ENCODE data around the gene IHH.
A peak's percentile ranks its signal among the peaks of the same experiment; 100 is the strongest.

The IHH gene

DNA sequence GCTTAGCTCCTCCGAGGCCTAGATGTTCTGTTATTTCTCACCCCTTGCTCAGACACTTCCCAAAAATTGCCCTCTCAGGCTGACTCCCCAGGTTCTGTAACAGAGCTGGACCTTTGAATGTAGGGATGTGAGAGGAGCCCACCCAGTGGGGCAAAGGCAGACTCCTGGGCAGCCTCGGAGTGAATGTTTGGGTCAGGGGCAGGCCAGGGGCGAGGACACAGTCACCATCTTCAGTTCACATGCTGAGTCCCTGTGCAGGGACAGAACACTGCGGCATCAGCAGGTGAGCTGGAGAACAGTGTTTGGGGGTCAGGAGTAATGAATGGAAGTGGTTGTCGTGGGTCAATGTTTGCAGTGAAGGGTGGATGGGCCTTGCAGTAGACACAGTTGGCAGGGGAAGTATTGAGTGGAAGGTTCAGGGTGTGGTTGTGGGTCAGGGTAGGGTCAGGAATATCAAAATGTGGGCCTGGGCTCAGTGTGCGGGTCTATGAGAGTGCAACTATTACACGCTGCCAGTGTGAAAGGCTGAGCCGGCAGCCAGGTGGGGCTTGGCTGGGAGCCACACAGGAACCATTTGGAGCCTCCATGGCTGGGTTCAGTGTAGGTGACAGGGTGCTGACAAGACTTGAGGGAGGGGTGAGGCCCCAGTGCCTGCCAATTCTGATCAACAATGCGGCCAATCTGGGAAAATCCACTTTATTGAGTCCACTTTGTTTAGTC is 4.4 kb downstream of the IHH start:
- Histone ChIP-seq H3K36me3 (replicated peaks in 1 of 2; ENCODE audit: control insufficient read depth in 2 of 2, insufficient read depth in 2 of 2, low read length in 2 of 2) (no peaks in the 10 kb centered on the region), H4K91ac (ENCODE audit: low read depth, low read length, poor library complexity) (no peak overlapping the region), H3K18ac (ENCODE audit: low read length) (no peak overlapping the region), H3K4me3 (ENCODE audit: low read length in 2 of 2) (no peak overlapping the region), H4K8ac (ENCODE audit: low read depth, low read length) (no peak overlapping the region), H3K27ac (replicated peaks; ENCODE audit: low read length) (no peak overlapping the region), H3K9ac (ENCODE audit: low read depth, low read length, poor library complexity) (no peak overlapping the region), H3K4me2 (ENCODE audit: insufficient read depth, low read length, poor library complexity, severe bottlenecking) (no peak overlapping the region), H2BK12ac (ENCODE audit: low read length) (no peak overlapping the region), H2AFZ (ENCODE audit: low read length) (no peak overlapping the region), H3K4ac (ENCODE audit: low read length) (no peak overlapping the region), H3K79me1 (ENCODE audit: low read depth, low read length) (no peaks in the 10 kb centered on the region), H3K27me3 (ENCODE audit: control insufficient read depth in 3 of 3, insufficient read depth in 3 of 3, low read depth in 1 of 3, low read length in 3 of 3) (peaks cover 40 to 95% (median 73%) of the 10 kb centered on the region in 3 experiments), H3K23ac (ENCODE audit: low read depth, low read length, poor library complexity) (peak overlapping the region; percentile 2), H3K14ac (ENCODE audit: low read length) (no peak overlapping the region), H2BK15ac (ENCODE audit: low read length) (no peak overlapping the region), H2AK5ac (ENCODE audit: low read depth, low read length) (no peak overlapping the region), H3K9me3 (replicated peaks in 1 of 2; ENCODE audit: control insufficient read depth in 2 of 2, insufficient read depth in 1 of 2, low read depth in 1 of 2, low read length in 2 of 2) (peaks cover 0 to 4% of the 10 kb centered on the region in 2 donors), H2BK5ac (ENCODE audit: low read length) (no peak overlapping the region), H3K4me1 (ENCODE audit: control insufficient read depth in 2 of 2, insufficient read depth in 1 of 2, low read depth in 1 of 2, low read length in 2 of 2) (peaks cover 2 to 12% of the 10 kb centered on the region in 2 donors), H2BK120ac (ENCODE audit: low read depth, low read length) (peak overlapping the region; percentile 82)
- DNase-seq (ENCODE audit: low spot score), result no peak
- no CpG with 5 or more reads among the region's 9 CpGs for WGBS, 2 donors (ENCODE audit: extremely low coverage in 2 of 2, insufficient read length in 2 of 2, insufficient replicate concordance in 1 of 2)

DNA sequence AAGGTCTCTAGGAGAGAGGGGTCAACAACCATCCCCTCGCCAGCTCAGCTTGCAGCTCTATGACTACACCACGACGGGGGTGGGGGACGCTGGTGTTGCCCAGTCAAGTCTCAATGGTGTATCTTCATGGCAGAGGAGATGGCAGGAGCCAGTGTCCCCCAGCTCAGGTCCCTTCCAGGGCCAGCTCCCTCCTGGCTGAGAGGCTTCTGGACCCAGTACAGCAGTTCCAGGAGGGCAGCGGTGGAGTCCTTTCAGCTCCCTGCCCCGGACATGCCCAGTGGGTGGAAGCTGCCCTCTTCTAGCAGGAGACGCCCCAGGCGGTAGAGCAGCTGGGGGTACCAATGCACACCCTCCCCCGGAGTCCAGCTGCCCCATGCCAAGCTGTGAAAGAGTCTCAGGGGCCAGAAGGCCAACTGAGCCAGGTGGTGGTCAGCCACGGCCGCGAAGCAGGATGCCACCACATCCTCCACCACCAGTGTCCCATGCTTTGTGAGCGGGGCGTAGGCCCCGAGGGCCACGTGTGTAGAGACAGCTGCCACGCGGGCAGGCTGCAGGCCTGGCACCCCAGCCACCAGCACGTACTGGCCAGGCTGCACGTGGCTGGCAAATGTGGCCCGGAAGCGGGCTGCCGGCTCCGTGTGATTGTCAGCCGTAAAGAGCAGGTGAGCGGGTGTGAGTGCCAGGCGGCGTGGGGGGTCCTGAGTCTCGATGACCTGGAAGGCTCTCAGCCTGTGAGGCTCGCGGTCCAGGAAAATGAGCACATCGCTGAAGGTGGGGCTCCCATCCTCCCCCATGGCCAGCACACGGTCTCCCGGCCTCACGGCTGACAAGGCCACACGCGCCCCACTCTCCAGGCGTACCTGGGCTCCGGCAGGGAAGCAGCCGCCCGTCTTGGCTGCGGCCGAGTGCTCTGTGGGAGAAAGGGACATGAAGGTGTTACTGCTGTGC is 5.5 kb downstream of the IHH start:
- Histone ChIP-seq H3K4me2 (ENCODE audit: insufficient read depth, low read length, poor library complexity, severe bottlenecking) (no peak overlapping the region), H3K4me3 (ENCODE audit: low read length in 2 of 2) (no peak overlapping the region), H2BK15ac (ENCODE audit: low read length) (no peak overlapping the region), H3K4me1 (ENCODE audit: control insufficient read depth in 2 of 2, insufficient read depth in 1 of 2, low read depth in 1 of 2, low read length in 2 of 2) (peaks cover 2 to 10% of the 10 kb centered on the region in 2 donors), H4K8ac (ENCODE audit: low read depth, low read length) (no peak overlapping the region), H4K91ac (ENCODE audit: low read depth, low read length, poor library complexity) (no peak overlapping the region), H2BK5ac (ENCODE audit: low read length) (no peak overlapping the region), H2BK12ac (ENCODE audit: low read length) (no peak overlapping the region), H3K27me3 (ENCODE audit: control insufficient read depth in 3 of 3, insufficient read depth in 3 of 3, low read depth in 1 of 3, low read length in 3 of 3) (peaks cover 33 to 96% (median 62%) of the 10 kb centered on the region in 3 experiments), H2BK120ac (ENCODE audit: low read depth, low read length) (no peak overlapping the region), H2AFZ (ENCODE audit: low read length) (no peak overlapping the region), H3K23ac (ENCODE audit: low read depth, low read length, poor library complexity) (peak overlapping the region; percentile 35), H3K36me3 (replicated peaks in 1 of 2; ENCODE audit: control insufficient read depth in 2 of 2, insufficient read depth in 2 of 2, low read length in 2 of 2) (no peaks in the 10 kb centered on the region), H3K4ac (ENCODE audit: low read length) (no peak overlapping the region), H3K9me3 (replicated peaks in 1 of 2; ENCODE audit: control insufficient read depth in 2 of 2, insufficient read depth in 1 of 2, low read depth in 1 of 2, low read length in 2 of 2) (peaks cover 0 to 4% of the 10 kb centered on the region in 2 donors), H3K79me1 (ENCODE audit: low read depth, low read length) (no peaks in the 10 kb centered on the region), H3K9ac (ENCODE audit: low read depth, low read length, poor library complexity) (no peak overlapping the region), H3K27ac (replicated peaks; ENCODE audit: low read length) (no peak overlapping the region), H2AK5ac (ENCODE audit: low read depth, low read length) (peak overlapping the region; percentile 14), H3K14ac (ENCODE audit: low read length) (peak overlapping the region; percentile 50), H3K18ac (ENCODE audit: low read length) (no peak overlapping the region)
- WGBS, 2 donors (ENCODE audit: extremely low coverage in 2 of 2, insufficient read length in 2 of 2, insufficient replicate concordance in 1 of 2), result no CpG with 5 or more reads among the region's 43 CpGs
- no peak for DNase-seq (ENCODE audit: low spot score)

DNA sequence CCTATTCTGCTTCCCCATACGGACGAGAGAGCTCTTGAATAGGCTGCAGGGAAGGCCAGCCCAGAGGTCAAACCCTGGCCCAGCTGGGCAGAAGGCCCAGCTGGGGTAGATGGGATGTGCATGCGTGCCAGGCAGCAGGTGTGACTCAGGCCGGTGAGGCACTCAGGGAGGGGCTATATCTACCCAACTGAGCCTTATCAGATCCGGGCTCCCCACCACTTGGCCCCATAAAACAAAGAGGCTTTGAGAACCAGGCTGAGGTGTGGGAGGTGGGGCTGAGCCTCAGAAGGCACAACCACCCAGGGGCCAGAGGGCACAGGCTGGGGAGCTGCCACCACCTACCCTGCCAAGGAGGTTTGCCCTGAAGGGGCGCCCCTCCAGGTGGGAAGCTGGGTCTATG is 11.4 kb downstream of the IHH start:
- no peak overlapping the region for H3K9ac ChIP-seq (ENCODE audit: low read depth, low read length, poor library complexity)
- H3K23ac ChIP-seq (ENCODE audit: low read depth, low read length, poor library complexity), result no peak overlapping the region
- no CpG with 5 or more reads among the region's 6 CpGs for WGBS, 2 donors (ENCODE audit: extremely low coverage in 2 of 2, insufficient read length in 2 of 2, insufficient replicate concordance in 1 of 2)
- H3K4me2 ChIP-seq (ENCODE audit: insufficient read depth, low read length, poor library complexity, severe bottlenecking), result no peak overlapping the region
- H3K4me1 ChIP-seq (ENCODE audit: control insufficient read depth in 2 of 2, insufficient read depth in 1 of 2, low read depth in 1 of 2, low read length in 2 of 2), result no peaks in the 10 kb centered on the region
- no peak overlapping the region for H2BK120ac ChIP-seq (ENCODE audit: low read depth, low read length)
- no peak overlapping the region for H2BK15ac ChIP-seq (ENCODE audit: low read length)
- peaks cover 0 to 62% (median 14%) of the 10 kb centered on the region in 3 experiments for H3K27me3 ChIP-seq (ENCODE audit: control insufficient read depth in 3 of 3, insufficient read depth in 3 of 3, low read depth in 1 of 3, low read length in 3 of 3)
- DNase-seq (ENCODE audit: low spot score), result no peak
- no peak overlapping the region for H3K4me3 ChIP-seq (ENCODE audit: low read length in 2 of 2)
- no peak overlapping the region for H3K18ac ChIP-seq (ENCODE audit: low read length)
- H4K91ac ChIP-seq (ENCODE audit: low read depth, low read length, poor library complexity), result no peak overlapping the region
- H3K79me1 ChIP-seq (ENCODE audit: low read depth, low read length), result no peaks in the 10 kb centered on the region
- H2AFZ ChIP-seq (ENCODE audit: low read length), result no peak overlapping the region
- no peak overlapping the region for H4K8ac ChIP-seq (ENCODE audit: low read depth, low read length)
- H3K14ac ChIP-seq (ENCODE audit: low read length), result no peak overlapping the region
- no peak overlapping the region for H3K4ac ChIP-seq (ENCODE audit: low read length)
- no peak overlapping the region for H2AK5ac ChIP-seq (ENCODE audit: low read depth, low read length)
- H2BK5ac ChIP-seq (ENCODE audit: low read length), result no peak overlapping the region
- no peak overlapping the region for H2BK12ac ChIP-seq (ENCODE audit: low read length)
- no peaks in the 10 kb centered on the region for H3K9me3 ChIP-seq (replicated peaks in 1 of 2; ENCODE audit: control insufficient read depth in 2 of 2, insufficient read depth in 1 of 2, low read depth in 1 of 2, low read length in 2 of 2)
- no peaks in the 10 kb centered on the region for H3K36me3 ChIP-seq (replicated peaks in 1 of 2; ENCODE audit: control insufficient read depth in 2 of 2, insufficient read depth in 2 of 2, low read length in 2 of 2)
- no peak overlapping the region for H3K27ac ChIP-seq (replicated peaks; ENCODE audit: low read length)

Data from neuronal stem cell (in vitro differentiated cells).